A673 (cell line): ENCODE data around the gene SKOR1. TPM values are rescaled to one million over a fixed set of nuclear protein-coding genes. Genes with fewer than 3 reads are reported as not detected.

Experiments used
- BruUV-seq: library from RNA; stranded (reverse); fragments of 400-500 nt; replicated peaks from 2 replicates; lab custom pipeline; 2021; lab: Mats Ljungman, UMichigan
- CTCF ChIA-PET: fragments of 300-600 bp; sonication (Branson Sonifier 250); formaldehyde crosslinking; loops from one replicate; lab custom pipeline; 2022; ENCODE audit warnings: antibody characterized with exemption; lab: Charles Lee
- POLR2A ChIA-PET: fragments of 300-600 bp; sonication (Branson Sonifier 250); formaldehyde crosslinking; loops from one replicate; lab custom pipeline; 2022; ENCODE audit warnings: antibody characterized with exemption; ENCODE audit not compliant: low non-redundant PET; lab: Charles Lee
- DNase-seq: peaks from one replicate; pipeline ENCODE4 v3.0.0-alpha.2; 2015; ENCODE audit warnings: low spot score
- H3K27ac ChIP-seq: fragments of 200-600 bp; sonication (generic); 2 replicates; pipeline ENCODE4 v1.5.1; 2016; ENCODE audit warnings: mixed run types, low read depth, mild to moderate bottlenecking, mixed read lengths, antibody characterized with exemption, low read length; ENCODE audit not compliant: poor library complexity, severe bottlenecking
- H3K27me3 ChIP-seq: fragments of 200-600 bp; sonication (generic); replicated peaks from 2 replicates; pipeline ENCODE4 v1.6.1; 2017; ENCODE audit warnings: mixed run types, low read depth, mild to moderate bottlenecking, mixed read lengths, antibody characterized with exemption, low read length; ENCODE audit not compliant: insufficient read depth, poor library complexity
- H3K36me3 ChIP-seq: fragments of 200-600 bp; sonication (generic); 2 replicates; pipeline ENCODE4 v1.6.1; 2016; ENCODE audit warnings: mixed run types, mild to moderate bottlenecking, mixed read lengths, antibody characterized with exemption, low read length; ENCODE audit not compliant: insufficient read depth, poor library complexity, severe bottlenecking
- H3K4me1 ChIP-seq: fragments of 200-600 bp; sonication (generic); 2 replicates; pipeline ENCODE4 v1.6.1; 2017; ENCODE audit warnings: mixed run types, mild to moderate bottlenecking, mixed read lengths, antibody characterized with exemption, low read length; ENCODE audit not compliant: insufficient read depth, poor library complexity, severe bottlenecking
- H3K4me3 ChIP-seq: fragments of 200-600 bp; sonication (generic); 2 replicates; pipeline ENCODE4 v1.5.1; 2016; ENCODE audit warnings: low read depth, mixed run types, mild to moderate bottlenecking, mixed read lengths, low read length; ENCODE audit not compliant: poor library complexity, severe bottlenecking
- H3K9me3 ChIP-seq: fragments of 200-600 bp; sonication (generic); 2 replicates; pipeline ENCODE4 v1.6.1; 2016; ENCODE audit warnings: mixed run types, low read depth, mild to moderate bottlenecking, mixed read lengths, antibody characterized with exemption, low read length; ENCODE audit not compliant: poor library complexity, severe bottlenecking
- CTCF ChIP-seq: fragments of 300-800, 200-600 bp; sonication (generic); conservative IDR thresholded peaks from 2 replicates; pipeline ENCODE4 v1.5.1; 2017; ENCODE audit warnings: low read depth, mild to moderate bottlenecking, antibody characterized with exemption, low read length, moderate library complexity, mixed read lengths
- EZH2 ChIP-seq: fragments of 200-600 bp; sonication (generic); IDR thresholded peaks from 2 replicates; pipeline ENCODE4 v1.6.1; 2017; ENCODE audit warnings: borderline replicate concordance, low read depth, mild to moderate bottlenecking, mixed read lengths, antibody characterized with exemption, low read length; ENCODE audit not compliant: poor library complexity, severe bottlenecking
- intact Hi-C: fragments of 100-400 bp; cut with micrococcal nuclease; formaldehyde crosslinking; loops from one replicate; pipeline ENCODE4 v1.10.0; 2022; ENCODE audit not compliant: unreplicated experiment
- total RNA-seq: library from RNA; stranded (reverse); gene quantifications from 2 replicates; pipeline ENCODE4 v1.2.3, GENCODE V29; 2021

The SKOR1 gene
- total RNA-seq, 1 experiment from 2014 or later: 0.21 TPM

- no peak for DNase-seq
- Histone ChIP-seq H3K36me3 (no peaks in the 10 kb centered on the region), H3K4me1 (no peaks in the 10 kb centered on the region), H3K4me3 (no peak overlapping the region), H3K9me3 (no peaks in the 10 kb centered on the region), H3K27me3 (no peaks in the 10 kb centered on the region), H3K27ac (no peak overlapping the region)
- intact Hi-C loops: no loop called here
- no TSS peak for BruUV-seq
- ChIA-PET CTCF (interaction anchor here (0.7 kb wide), 1 partner anchor 44 kb away, joined by 4 read pairs; no protein-coding TSS in a partner anchor), POLR2A (no interaction called here)
- no peak for TF ChIP-seq EZH2
- TF ChIP-seq CTCF: no peak
Measured at GRCh38 chr15:67857220-67857619, 31.9 kb downstream of the SKOR1 start.

GRCh38 chr15:67859331-67859946 is 34.1 kb downstream of the SKOR1 start:
- intact Hi-C loops: no loop called here
- CTCF ChIA-PET: no interaction called here
- H3K27ac ChIP-seq: no peak overlapping the region

GRCh38 chr15:67861983-67862382 is 36.7 kb downstream of the SKOR1 start:
- no peak for TF ChIP-seq CTCF
- TF ChIP-seq EZH2: no peak
- Histone ChIP-seq H3K27ac (no peak overlapping the region), H3K4me1 (no peaks in the 10 kb centered on the region), H3K27me3 (no peaks in the 10 kb centered on the region), H3K36me3 (no peaks in the 10 kb centered on the region), H3K4me3 (no peak overlapping the region), H3K9me3 (no peaks in the 10 kb centered on the region)
- intact Hi-C loops: loop anchor here (2.0 to 5.0 kb wide), 2 partner anchors 335 to 349 kb away; no protein-coding TSS in a partner anchor
- DNase-seq: no peak
- BruUV-seq: no TSS peak
- POLR2A ChIA-PET: no interaction called here
- CTCF ChIA-PET: no interaction called here

More at GRCh38 chr15:67859331-67859946, 34.1 kb downstream of the SKOR1 start:
- POLR2A ChIA-PET: no interaction called here
- no peak for TF ChIP-seq EZH2
- TF ChIP-seq CTCF: no peak
- DNase-seq: no peak
- Histone ChIP-seq H3K4me3 (no peak overlapping the region), H3K9me3 (no peaks in the 10 kb centered on the region), H3K27me3 (no peaks in the 10 kb centered on the region), H3K36me3 (no peaks in the 10 kb centered on the region), H3K4me1 (no peaks in the 10 kb centered on the region)
- no TSS peak for BruUV-seq
